IPS-NIHi7 (cell line): ENCODE measurements around the gene OFD1.

Experiments
- DNase-seq: peaks from one replicate; pipeline ENCODE4 v3.0.0; 2012; ENCODE audit warnings: mixed read lengths; ENCODE audit errors: extremely low spot score

Gene OFD1

DNA sequence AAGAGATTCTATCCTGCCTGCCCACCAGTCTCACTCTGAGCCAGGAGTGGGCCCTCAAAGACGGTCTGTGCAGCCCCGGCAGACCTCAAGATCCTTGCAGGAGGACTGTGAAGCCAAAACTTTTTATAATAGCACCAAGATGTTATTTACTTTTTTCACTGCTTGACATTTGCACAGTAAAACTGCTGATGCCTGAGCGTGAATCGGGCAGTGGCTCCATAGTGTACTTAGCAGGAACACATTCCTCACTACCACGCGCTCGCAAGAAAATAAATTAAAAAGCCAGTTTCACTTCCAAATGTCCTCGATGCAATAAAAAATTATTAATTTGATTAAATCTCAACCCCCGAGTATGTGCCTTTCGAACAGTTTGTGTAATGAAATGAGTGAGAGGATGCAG, 59.9 kb downstream of the OFD1 start:
- DNase-seq: no peak

DNA sequence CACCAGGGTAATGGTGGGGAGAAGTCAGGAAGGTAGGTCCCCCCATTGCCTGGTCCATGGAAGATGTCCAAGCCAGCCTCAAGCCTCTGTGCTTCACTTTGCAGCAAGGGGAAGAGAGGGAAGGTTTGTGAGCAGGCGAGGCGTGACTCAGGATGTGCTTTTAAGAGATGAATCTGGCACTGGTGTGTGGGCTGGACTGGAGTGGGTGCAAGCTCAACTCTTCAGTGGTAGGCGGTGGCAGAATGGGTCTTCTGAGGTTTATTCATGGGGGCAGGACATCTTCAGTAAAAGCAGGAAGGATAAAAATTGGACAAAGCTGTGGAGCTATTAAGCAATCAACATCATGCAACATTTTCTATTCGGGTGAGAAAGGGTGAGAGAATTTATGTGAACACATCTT, 63.0 kb downstream of the OFD1 start:
- no peak for DNase-seq

DNA sequence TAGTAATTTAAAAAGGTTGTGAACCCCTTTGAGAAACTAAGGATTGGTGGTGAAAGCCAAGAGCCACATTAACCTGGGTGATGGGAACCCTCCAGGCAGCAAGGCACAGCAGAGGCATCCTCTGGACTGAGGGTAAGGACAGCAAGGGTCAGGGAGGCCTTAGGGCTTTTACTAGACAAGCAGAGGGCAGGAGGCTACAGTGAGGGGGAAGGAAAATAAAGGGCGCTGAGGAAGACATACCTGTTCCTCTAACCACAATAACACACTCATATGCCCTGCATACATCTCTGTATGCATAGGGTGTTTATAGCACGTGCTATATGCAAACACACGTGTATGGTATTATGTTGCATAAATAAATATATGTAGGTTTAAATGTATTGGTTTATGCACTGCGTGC, 63.6 kb downstream of the OFD1 start:
- DNase-seq: no peak

DNA sequence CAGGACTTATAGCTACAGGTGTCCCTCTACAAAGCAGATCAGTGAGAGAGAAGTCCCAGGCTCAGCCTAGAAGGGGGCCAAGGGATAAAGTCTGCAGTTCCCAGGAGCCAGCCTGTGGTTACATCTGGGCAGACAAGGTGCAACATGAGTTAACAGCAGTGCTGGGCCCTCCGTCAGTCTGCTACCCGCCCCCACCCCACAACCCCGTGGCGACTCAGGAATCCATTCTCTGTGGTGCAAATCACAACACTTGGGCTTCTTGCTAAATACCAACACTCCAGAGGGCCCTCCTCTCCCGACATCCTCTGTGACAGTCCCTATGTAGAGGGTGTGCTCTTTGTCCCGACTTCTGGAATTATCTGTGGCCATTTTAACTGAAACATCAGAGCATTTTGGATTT, 68.6 kb downstream of the OFD1 start:
- peak; percentile 67 for DNase-seq

DNA sequence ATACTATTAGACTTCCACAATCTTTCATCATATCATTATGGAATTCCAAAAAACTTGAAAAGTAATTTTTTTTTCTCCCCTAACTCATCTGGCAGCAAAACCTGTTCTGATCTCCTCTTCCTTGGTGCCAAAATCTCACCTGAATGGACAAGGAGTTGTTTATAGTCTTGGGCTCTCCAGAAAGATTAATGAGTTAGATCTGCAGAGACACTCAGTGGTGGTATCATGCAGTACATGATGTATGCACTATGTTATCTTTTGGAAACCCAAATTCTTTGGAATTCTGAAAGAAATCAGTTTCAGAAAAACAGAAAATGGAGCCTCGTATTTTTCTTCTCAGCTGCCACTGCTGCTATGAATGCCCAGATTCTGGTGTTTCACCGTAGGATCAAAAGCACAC, 70.7 kb downstream of the OFD1 start:
- DNase-seq: no peak

DNA sequence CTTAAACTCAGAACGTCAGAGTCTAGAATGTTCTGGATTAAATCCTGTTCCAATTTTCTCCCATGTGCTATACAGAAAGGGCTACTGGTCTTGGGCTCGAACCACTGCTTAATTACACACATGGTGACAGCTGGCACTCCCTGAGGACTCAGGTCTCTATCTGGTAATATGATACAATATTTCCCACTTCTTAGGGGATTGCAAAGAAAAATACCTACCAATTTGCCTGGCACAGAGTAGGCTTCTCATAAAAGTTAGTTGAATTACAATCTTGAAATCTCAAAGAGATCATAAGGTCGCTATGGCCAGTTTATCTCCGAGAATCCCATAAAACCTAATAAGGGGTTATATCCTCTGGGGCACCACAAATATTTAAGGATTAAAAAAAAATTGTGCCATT, 73.7 kb downstream of the OFD1 start:
- no peak for DNase-seq

DNA sequence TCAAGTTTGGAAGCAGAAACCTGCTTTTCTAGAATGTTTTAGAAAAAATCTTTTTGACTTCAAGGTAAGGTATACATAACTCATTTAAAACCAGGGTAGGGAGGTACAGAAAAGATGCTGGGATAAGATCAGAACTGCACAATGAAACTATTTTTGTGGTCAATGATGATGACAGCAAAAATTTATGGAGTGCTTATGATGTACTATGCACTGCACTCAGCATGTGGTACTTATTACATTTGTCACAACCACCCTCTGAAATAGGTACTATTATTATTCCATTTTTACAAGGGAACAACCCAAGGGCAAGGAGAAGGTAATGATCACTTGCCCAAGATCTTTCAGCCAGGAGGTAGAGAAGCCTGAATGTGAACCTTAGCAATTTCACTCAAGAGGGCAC, 74.3 kb downstream of the OFD1 start:
- DNase-seq: no peak

DNA sequence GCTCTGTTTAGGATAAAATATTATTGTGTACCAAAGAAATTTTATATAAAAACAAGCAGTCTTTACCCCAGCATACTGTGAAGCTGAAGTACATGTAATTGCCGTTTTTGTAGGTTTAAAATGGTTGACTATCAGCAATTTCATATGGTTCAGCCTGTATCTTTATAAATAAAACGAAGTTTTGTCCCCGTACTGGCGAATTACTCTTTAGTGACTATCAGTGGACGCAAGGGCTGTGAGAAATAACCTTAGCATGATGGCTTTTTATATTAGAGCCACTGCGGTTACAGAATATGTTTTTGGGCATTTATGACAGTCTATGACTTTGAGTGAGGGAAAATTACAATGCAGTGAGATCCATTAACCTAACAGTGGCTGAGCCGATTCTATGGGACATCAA, 81.1 kb downstream of the OFD1 start:
- DNase-seq: no peak

DNA sequence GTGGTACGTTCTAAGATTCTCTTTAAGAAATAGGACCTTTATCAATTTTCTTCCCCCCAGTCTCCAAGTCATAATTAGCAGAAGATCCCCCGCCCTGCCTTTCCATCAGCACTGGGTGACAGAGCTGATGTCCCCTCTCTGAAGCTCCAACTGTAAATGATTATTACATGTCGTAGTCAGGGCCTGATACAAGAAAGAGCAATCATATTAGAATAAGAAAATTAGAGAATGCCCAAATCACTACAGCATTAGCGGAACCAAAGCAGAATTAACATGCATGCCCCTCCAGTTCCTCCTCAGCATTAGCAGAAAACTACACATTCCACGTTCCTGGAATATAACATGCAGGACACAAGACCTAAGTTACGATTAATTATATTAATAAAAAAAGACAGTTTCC, 81.6 kb downstream of the OFD1 start:
- no peak for DNase-seq

DNA sequence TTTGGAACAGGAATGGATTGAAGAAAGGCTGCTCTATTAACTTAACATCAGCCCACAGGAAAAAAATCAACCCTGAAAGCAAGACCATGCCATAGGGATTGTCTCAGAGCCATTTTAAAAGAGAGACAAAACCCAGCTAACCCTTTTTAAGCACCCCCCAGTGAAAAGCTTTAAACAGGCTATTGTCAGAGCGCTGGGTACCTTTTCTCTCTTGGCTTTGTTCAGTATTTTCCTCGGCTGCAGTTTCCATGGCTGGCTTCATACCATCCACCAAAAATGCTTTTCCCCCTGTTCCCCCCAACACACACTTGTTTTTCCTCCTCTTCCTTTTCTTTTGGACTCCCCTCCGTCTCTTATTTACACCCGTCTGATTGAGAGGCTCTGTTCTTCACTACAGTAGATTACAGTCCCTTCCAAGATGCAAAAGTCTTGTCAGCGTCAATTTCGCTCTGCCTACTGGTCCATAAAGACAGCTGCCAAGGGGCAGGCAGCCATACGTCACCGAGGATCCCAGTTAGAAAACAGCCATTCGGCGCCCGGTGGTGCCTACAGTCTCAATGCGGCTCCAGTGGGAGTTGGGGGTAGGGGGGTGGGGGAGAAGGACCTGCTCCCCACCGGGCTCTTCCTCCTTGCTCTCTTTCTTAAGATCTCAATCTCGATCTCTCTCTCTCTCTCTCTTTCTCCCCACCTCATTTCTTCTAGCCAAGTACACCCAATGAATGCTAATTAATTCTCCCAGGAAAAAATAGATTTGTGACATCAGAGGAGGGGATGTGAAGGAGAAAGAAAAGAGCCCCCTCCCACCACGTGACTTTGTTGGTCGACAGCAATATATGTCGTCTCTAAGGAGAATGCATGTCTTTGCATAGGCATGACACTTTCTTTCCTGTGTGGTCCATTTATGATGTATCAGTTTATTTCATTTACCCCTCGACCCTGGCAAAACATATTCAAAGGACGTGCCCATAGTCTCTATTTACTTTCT, 82.4 kb downstream of the OFD1 start, which contains the start of gene GPM6B:
GPM6B (minus strand) TSS at position 451 of the 985 bp plus-strand sequence; CDS start at position 262, 189 bp downstream.
- DNase-seq: peak; percentile 28
